Measurements from ENCODE around the gene MYO1F.
A peak's percentile ranks its signal among the peaks of the same experiment; 100 is the strongest.

The MYO1F gene

GRCh38 chr19:8491574-8491973 lies 85.7 kb downstream of the MYO1F start:
- no peak for ATAC-seq (ENCODE audit: insufficient read depth, low read depth)

GRCh38 chr19:8490873-8491272 lies 86.4 kb downstream of the MYO1F start:
- TF ChIP-seq CTCF (IDR thresholded peaks at IDR 0.05; ENCODE audit: borderline replicate concordance, extremely low read depth, low read length, poor library complexity, severe bottlenecking) = no peak
- no peak for TF ChIP-seq EZH2 (IDR thresholded peaks at IDR 0.05; ENCODE audit: borderline replicate concordance, low read depth, low read length, severe bottlenecking)
- Histone ChIP-seq H3K36me3 (ENCODE audit: insufficient read depth, low read length) (peaks cover 43% of the 10 kb centered on the region), H3K79me2 (ENCODE audit: insufficient read depth, low read length) (no peaks in the 10 kb centered on the region), H3K9ac (ENCODE audit: low read depth, low read length) (no peak overlapping the region), H3K4me1 (ENCODE audit: insufficient read depth, low read length) (no peaks in the 10 kb centered on the region), H2AFZ (ENCODE audit: low read depth, low read length) (no peak overlapping the region), H3K27me3 (ENCODE audit: insufficient read depth, low read length, poor library complexity) (no peaks in the 10 kb centered on the region), H4K20me1 (ENCODE audit: insufficient read depth, low read length) (peaks cover 38% of the 10 kb centered on the region), H3K4me2 (ENCODE audit: insufficient read depth, low read length) (no peak overlapping the region), H3K4me3 (ENCODE audit: low read depth in 1 of 2, low read length in 2 of 2) (no peak overlapping the region), H3K9me3 (ENCODE audit: insufficient read depth, low read length, severe bottlenecking) (no peaks in the 10 kb centered on the region), H3K27ac (ENCODE audit: low read length) (no peak overlapping the region)
- no peak for ATAC-seq (ENCODE audit: insufficient read depth, low read depth)
- DNase-seq = no peak

More at GRCh38 chr19:8491574-8491973, 85.7 kb downstream of the MYO1F start:
- no peaks in the 10 kb centered on the region for H3K27me3 ChIP-seq (ENCODE audit: insufficient read depth, low read length, poor library complexity)
- H3K4me1 ChIP-seq (ENCODE audit: insufficient read depth, low read length) = no peaks in the 10 kb centered on the region
- H3K27ac ChIP-seq (ENCODE audit: low read length) = no peak overlapping the region
- H3K36me3 ChIP-seq (ENCODE audit: insufficient read depth, low read length) = peaks cover 36% of the 10 kb centered on the region
- DNase-seq = no peak
- H2AFZ ChIP-seq (ENCODE audit: low read depth, low read length) = no peak overlapping the region
- no peak overlapping the region for H3K4me2 ChIP-seq (ENCODE audit: insufficient read depth, low read length)
- no peak overlapping the region for H3K9ac ChIP-seq (ENCODE audit: low read depth, low read length)
- no peak overlapping the region for H3K4me3 ChIP-seq (ENCODE audit: low read depth in 1 of 2, low read length in 2 of 2)
- peaks cover 31% of the 10 kb centered on the region for H4K20me1 ChIP-seq (ENCODE audit: insufficient read depth, low read length)
- no peaks in the 10 kb centered on the region for H3K9me3 ChIP-seq (ENCODE audit: insufficient read depth, low read length, severe bottlenecking)
- no peaks in the 10 kb centered on the region for H3K79me2 ChIP-seq (ENCODE audit: insufficient read depth, low read length)
- peak; percentile 10 for TF ChIP-seq CTCF (IDR thresholded peaks at IDR 0.05; ENCODE audit: borderline replicate concordance, extremely low read depth, low read length, poor library complexity, severe bottlenecking)
- no peak for TF ChIP-seq EZH2 (IDR thresholded peaks at IDR 0.05; ENCODE audit: borderline replicate concordance, low read depth, low read length, severe bottlenecking)

- Histone ChIP-seq H3K36me3 (ENCODE audit: insufficient read depth, low read length) (peaks cover 48% of the 10 kb centered on the region), H3K4me3 (ENCODE audit: low read depth in 1 of 2, low read length in 2 of 2) (no peak overlapping the region), H3K27ac (ENCODE audit: low read length) (no peak overlapping the region), H4K20me1 (ENCODE audit: insufficient read depth, low read length) (peaks cover 43% of the 10 kb centered on the region), H3K27me3 (ENCODE audit: insufficient read depth, low read length, poor library complexity) (no peaks in the 10 kb centered on the region), H3K4me2 (ENCODE audit: insufficient read depth, low read length) (no peak overlapping the region), H3K4me1 (ENCODE audit: insufficient read depth, low read length) (no peaks in the 10 kb centered on the region), H3K9me3 (ENCODE audit: insufficient read depth, low read length, severe bottlenecking) (no peaks in the 10 kb centered on the region), H2AFZ (ENCODE audit: low read depth, low read length) (no peak overlapping the region), H3K9ac (ENCODE audit: low read depth, low read length) (no peak overlapping the region), H3K79me2 (ENCODE audit: insufficient read depth, low read length) (peaks cover 3% of the 10 kb centered on the region; the same call in 1 of the 2 replicates)
- TF ChIP-seq EZH2 (IDR thresholded peaks at IDR 0.05; ENCODE audit: borderline replicate concordance, low read depth, low read length, severe bottlenecking) = no peak
- no peak for TF ChIP-seq CTCF (IDR thresholded peaks at IDR 0.05; ENCODE audit: borderline replicate concordance, extremely low read depth, low read length, poor library complexity, severe bottlenecking)
- ATAC-seq (ENCODE audit: insufficient read depth, low read depth) (no peak), DNase-seq (no peak)
Measured at GRCh38 chr19:8490395-8490760, 86.9 kb downstream of the MYO1F start.

All from DND-41 (cell line).